Stimulated activated naive CD8-positive, alpha-beta T cell treated with anti-CD3 and anti-CD28 coated beads, Interleukin-15, Interleukin-2, amounts not matched to agents 100 U/mL and 50 U/mL, for 24 hours (primary cell): Measurements from ENCODE around the gene PTGIS.

ENCODE experiments used
- ATAC-seq: fragments of 150-1000 bp; cut with Tn5 transposase; one replicate; pipeline ENCODE4 v1.10.0; 2021
- DNase-seq: peaks from one replicate; pipeline ENCODE4 v3.0.0; 2021

The PTGIS gene

DNA sequence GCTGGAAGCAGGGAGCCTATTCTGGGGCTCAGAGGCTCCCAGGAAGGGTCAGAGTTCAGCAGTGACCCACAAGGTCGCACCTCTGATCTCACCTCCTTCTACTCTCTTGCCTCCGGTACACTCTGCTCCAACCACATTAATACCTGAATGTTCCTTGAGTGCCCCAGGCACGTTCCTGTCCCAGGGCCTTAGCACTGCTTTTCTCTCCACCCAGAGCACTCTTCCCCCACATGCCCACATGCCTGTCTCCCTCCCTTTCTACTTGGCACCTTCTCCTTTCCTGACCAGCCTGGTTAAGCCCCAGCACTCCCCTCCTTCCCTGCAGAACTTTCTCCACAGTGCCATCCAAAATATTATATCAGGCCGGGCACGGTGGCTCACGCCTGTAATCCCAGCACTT, 98.9 kb downstream of the PTGIS start:
- DNase-seq = no peak
- no peak for ATAC-seq

DNA sequence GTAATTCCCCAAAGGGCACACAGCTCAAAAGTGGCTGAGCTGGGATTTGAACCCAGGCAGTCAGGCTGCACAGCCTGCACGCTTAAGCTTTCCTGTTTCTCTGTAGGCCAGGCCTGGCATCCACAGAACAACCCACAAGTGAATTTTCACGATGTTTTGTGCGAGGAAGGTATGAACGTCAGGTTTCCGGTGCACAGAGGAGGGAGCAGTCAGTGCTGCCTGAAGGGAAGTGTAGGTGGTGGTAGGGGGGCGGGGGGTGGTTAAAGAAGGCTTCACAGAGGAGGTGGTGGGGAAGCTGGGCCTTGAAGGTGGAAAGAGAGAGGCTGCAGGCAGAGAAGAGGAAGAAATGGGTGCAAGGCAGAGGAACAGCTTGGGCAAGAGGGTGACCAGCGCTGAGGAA, 99.5 kb downstream of the PTGIS start:
- DNase-seq = no peak
- no peak for ATAC-seq

DNA sequence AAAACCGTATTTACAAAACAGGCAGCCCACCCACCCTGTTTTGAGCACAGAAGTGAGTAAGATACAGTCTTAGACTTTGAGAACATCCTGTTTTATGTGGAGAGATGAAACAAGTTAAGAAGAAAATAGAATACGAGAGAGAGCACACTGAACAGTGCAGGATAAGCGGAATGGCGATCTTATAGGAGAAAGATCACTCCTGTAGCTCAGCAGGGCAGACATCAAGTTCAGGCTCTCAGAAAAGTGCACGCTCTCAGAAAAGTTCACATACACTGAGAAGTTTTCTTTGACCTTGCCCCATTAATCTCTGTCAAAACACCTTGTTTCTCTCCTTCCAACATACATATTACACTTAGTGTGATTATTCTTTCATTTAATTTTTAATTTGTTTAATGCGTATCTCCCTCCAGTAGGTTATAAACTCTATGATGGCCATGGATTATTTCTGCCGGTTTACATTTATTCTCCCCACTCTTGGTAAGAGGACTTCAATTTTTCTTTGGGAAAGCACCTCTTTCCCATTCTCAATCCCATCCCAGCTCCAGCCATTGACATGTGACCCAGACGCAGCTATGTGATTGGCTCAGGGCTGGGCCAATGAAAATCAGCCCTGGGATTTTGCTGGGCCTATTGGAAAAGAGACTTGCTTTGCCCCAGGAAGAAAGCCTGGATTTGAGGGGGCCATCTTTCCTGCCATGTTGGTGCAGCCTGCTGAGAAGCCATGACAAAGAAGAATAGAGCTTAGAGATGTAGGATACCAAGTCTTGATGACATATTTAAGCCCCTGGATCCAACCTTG, 101.6 kb downstream of the PTGIS start:
- ATAC-seq (no peak), DNase-seq (no peak)

DNA sequence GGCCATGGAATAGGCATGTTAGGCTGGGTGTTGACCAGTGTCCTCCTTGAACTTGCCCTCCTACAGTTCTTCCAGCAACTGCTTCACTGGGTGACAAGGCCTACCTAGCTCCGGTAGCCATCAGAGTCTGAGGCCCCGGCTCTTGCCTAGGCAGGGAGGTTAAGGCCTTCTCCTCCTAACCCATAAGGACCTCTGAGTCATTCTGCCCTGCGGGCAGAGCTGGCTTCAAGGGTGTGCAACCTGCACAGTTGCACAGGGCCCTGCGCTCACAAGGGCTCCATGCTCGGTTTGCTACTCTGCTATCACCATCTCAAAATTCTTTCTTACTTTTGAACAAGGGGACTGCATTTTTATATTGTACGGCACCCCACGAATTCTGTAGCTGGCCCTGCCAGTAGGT, 103.4 kb downstream of the PTGIS start:
- ATAC-seq (no peak), DNase-seq (no peak)

DNA sequence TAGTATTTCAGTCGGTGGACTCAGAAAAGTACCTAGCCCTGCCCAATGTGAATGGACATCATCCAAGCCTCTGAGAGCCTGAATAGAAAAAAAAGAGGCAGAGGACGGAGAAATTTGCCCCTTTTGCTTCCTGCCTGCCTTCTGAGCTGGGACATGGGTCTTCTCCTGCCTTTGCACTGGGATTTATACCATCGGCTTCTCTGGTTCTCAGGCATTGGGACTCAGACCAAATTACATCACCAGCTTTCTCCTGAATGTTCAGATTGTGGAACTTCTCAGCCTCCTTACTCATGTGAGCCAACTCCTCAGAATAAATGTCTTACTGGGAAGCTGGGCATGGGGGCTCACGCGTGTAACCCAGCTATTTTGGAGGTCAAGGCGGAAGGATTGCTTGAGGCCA, 105.3 kb downstream of the PTGIS start:
- DNase-seq = no peak
- no peak for ATAC-seq

DNA sequence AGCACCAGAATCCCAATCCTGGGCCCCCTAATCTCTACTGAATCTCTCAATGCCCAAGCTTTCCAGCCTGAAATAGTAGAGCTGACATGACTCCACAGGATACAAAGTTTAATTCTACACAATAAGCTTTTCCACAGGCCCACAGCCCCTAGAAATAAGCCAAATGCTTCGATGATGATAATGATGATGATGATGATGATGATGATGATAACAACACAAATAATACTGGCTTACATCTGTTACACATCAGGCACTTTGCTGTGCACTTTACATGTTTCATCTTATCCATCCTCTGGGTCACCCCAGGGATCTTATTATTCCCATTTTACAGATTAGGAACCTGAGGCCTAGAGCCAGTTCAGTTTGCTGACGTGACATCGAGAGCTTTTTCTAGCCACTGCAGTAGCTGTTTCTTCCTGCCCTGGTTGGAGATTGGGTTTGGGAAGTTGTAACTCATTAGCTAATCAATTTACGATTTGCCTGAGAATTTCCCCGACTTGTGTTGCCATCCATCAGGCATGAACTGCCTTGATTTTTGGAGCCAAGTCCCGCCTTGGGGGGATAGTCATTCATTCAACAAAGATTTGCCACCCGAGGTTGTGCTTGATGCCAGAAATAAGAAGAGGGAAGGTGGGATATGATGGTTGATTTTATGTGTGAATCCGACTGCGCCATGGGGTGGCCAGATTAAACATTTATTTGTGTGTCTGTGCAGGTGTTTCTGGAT, 105.9 kb downstream of the PTGIS start:
- DNase-seq = no peak
- ATAC-seq = no peak

DNA sequence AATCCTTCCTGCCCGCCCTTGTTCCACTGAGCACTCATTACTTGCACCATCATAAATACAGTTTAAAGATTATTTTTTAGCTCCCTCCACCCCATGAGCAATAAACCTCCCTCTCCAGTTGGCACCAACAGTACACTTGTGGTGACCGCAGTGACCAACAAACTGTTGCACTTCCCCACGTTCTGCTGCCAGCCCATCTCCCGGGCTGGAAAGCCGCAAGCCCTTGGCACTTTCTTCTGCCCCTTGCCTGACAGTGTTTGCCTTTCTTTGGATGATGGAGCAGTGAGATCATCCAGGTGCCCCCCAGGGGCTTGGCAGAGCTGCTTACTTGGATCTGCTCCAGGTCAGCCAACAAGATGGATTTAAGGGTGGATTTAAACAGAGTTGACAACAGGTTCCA, 107.0 kb downstream of the PTGIS start:
- DNase-seq (no peak), ATAC-seq (no peak)

DNA sequence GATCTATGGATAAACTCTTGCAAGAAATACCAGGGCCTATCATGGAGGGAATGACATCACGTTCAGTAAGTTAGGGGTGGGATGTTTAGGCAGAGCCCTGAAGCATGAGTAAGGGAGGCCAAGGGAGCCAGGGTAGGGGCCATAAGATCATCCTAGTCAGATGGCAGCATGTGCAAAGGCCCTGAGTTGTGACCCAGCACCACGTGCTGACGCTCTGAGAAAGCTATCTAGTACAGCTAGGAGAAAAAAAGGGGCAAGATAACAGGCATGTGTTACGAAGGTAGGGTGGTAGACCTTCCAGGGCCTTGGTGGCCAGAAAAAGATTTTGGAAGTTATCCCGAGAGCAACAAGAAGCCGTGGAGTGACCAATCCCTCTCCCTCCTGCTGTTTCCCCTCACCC, 107.8 kb downstream of the PTGIS start:
- ATAC-seq (no peak), DNase-seq (no peak)

DNA sequence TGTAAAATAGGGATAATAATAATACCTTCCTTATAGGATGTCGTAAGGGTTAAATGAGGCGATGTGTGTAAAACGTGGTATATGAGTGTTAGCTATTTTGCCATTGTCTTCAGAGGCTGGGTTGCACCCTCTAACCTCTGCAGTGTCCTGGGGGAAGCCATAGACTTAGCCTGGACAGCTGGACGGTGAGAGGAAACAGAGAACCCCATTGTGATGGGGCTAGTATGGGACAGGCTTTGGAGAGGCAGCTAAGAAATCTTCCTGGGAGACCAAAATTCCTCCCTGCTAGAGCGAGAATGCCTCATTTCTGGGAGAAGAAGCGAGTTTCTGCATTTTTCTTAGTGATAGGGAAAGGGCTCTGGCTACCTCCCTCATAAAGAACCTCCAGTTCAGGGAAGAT, 108.3 kb downstream of the PTGIS start:
- no peak for DNase-seq
- no peak for ATAC-seq

DNA sequence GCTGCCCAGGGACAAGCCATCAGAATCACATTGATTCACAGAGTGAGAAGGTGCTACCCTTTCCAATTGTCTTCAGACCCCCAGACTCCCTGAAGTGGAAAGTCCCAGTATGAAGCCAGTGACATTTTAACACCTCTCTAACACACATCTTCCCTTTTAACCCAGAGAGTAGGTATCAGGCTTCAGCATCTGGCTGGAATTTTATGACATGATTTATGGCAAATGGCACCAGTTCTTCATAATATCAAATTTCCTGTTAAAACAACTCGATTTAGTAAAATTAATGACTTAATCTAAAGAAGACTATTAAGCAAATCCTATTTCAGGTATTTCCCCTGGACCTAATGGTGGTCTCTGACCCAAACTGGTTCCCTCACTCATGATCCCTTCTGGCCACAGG, 110.5 kb downstream of the PTGIS start:
- ATAC-seq = no peak

DNA sequence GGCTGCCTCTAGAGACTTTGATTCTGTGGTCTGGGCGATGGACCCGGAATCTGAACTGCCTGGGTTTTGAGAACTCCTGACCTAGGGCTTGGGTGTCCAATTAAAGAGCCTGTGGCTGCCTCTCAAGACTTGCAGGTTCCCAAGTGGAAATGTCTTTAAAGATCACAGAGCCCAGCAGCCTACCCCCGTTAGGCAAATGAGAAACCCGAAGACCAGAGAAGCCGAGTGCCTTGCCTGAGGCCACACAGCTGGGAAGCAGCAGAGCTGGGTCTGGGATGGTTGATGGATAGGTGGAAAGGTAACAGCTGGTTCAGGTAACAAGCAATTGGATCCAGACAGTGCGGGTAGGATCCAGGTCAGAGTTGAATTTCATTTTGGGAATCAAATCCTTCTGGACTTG, 111.3 kb downstream of the PTGIS start:
- DNase-seq = no peak
- ATAC-seq = no peak

More for the DNA sequence above, 110.5 kb downstream of the PTGIS start:
- DNase-seq = no peak

DNA sequence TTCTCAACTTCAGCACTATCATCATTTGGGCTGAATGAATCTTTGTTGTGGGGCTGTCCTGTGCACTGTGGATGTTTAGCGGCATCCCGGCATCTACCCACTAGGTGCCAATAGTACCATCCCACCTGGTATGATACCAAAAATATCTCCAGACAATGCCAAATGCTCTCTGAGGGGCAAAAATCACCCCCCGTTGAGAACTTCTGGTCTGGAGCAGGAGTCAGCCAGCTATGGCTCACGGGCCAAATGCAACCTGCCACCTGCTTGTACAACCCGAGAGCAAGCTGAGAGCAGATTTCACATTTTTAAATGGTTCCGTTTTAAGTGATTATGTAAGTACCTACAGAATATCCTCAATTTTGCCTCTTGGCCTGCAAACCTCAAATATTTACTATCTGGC, 112.2 kb downstream of the PTGIS start:
- DNase-seq (no peak), ATAC-seq (no peak)
